Kidney epithelial cell (primary cell): ENCODE measurements around the gene NUP88. TPM values are rescaled to one million over a fixed set of nuclear protein-coding genes. Genes with fewer than 3 reads are reported as not detected.
A peak's percentile ranks its signal among the peaks of the same experiment; 100 is the strongest.

Experiments used
- DNase-seq: peaks from one replicate; pipeline ENCODE4 v3.0.0-alpha.2; 2010; ENCODE audit warnings: low read depth
- H3K27me3 ChIP-seq: 2 replicates; pipeline ENCODE4 v1.6.0; 2011; ENCODE audit warnings: low read length; ENCODE audit not compliant: control insufficient read depth, insufficient read depth
- H3K36me3 ChIP-seq: 2 replicates; pipeline ENCODE4 v1.5.1; 2011; ENCODE audit warnings: low read length; ENCODE audit not compliant: control insufficient read depth, insufficient read depth
- H3K4me3 ChIP-seq: 2 replicates; pipeline ENCODE4 v1.5.1; 2011; ENCODE audit warnings: low read depth, mild to moderate bottlenecking, control low read depth, low read length
- CTCF ChIP-seq: IDR thresholded peaks from 2 replicates; pipeline ENCODE4 v1.5.1; 2011; ENCODE audit warnings: mild to moderate bottlenecking, moderate library complexity, low read length, control low read depth, inconsistent platforms; ENCODE audit not compliant: insufficient read depth, poor library complexity, severe bottlenecking
- total RNA-seq: library from RNA; depleted of rRNA; stranded (reverse); fragments of >200 nt; gene quantifications from 2 replicates; pipeline ENCODE4 v1.2.3, GENCODE V29; 2015

The NUP88 gene
- total RNA-seq, 1 donor from 2014 or later: 68.2 TPM

GRCh38 chr17:5446786-5447185 lies 27.3 kb upstream of the NUP88 start:
- no peak for TF ChIP-seq CTCF
- H3K36me3 ChIP-seq: no peaks in the 10 kb centered on the region
- DNase-seq: no peak

GRCh38 chr17:5444209-5444608 lies 24.7 kb upstream of the NUP88 start:
- Histone ChIP-seq H3K4me3 (no peak overlapping the region), H3K27me3 (no peaks in the 10 kb centered on the region), H3K36me3 (no peaks in the 10 kb centered on the region)
- no peak for TF ChIP-seq CTCF
- no peak for DNase-seq

More at GRCh38 chr17:5446786-5447185, 27.3 kb upstream of the NUP88 start:
- Histone ChIP-seq H3K4me3 (no peak overlapping the region), H3K27me3 (no peaks in the 10 kb centered on the region)

GRCh38 chr17:5443728-5444127 lies 24.3 kb upstream of the NUP88 start:
- no peak for TF ChIP-seq CTCF
- H3K36me3 ChIP-seq: no peaks in the 10 kb centered on the region
- H3K4me3 ChIP-seq: no peak overlapping the region

GRCh38 chr17:5439446-5439764 lies 19.9 kb upstream of the NUP88 start:
- H3K4me3 ChIP-seq: no peak overlapping the region
- peaks cover 3% of the 10 kb centered on the region for H3K36me3 ChIP-seq
- no peak for DNase-seq

More at GRCh38 chr17:5443728-5444127, 24.3 kb upstream of the NUP88 start:
- no peak for DNase-seq
- H3K27me3 ChIP-seq: no peaks in the 10 kb centered on the region

GRCh38 chr17:5438716-5439445 lies 19.4 kb upstream of the NUP88 start, which contains the start of gene C1QBP:
Gene C1QBP, minus strand, starts transcription at chr17:5439155. Its CDS starts 82 bp downstream, at chr17:5439073.
- peak; percentile 94 for TF ChIP-seq CTCF
- no peaks in the 10 kb centered on the region for H3K27me3 ChIP-seq
- peak within 1 kb of the TSS; percentile 79 for H3K4me3 ChIP-seq
- peaks cover 3% of the 10 kb centered on the region for H3K36me3 ChIP-seq
- peak; percentile 56 for DNase-seq

More at GRCh38 chr17:5439446-5439764, 19.9 kb upstream of the NUP88 start:
- H3K27me3 ChIP-seq: no peaks in the 10 kb centered on the region
- no peak for TF ChIP-seq CTCF
